H1 (cell line): ENCODE results near the gene PRRG2. TPM values are rescaled to one million over a fixed set of nuclear protein-coding genes. Genes with fewer than 3 reads are reported as not detected.

Experiments
- CTCF ChIA-PET: fragments of 300-600 bp; sonication (Branson Sonifier 250); formaldehyde crosslinking; loops from one replicate; lab custom pipeline; 2021; ENCODE audit not compliant: partially characterized antibody; lab: Charles Lee
- POLR2A ChIA-PET: fragments of 300-600 bp; sonication (Branson Sonifier 250); formaldehyde crosslinking; loops from one replicate; lab custom pipeline; 2021; ENCODE audit warnings: inconsistent platforms; ENCODE audit not compliant: partially characterized antibody; lab: Charles Lee
- DNase-seq, 2 experiments: peaks; one replicate each; pipeline versions ENCODE4 v3.0.0 to v3.0.0-alpha.2; 2010 to 2022; ENCODE audit warnings: low spot score in 2 of 2, low read depth in 1 of 2, mixed read lengths in 1 of 2
- FAIRE-seq: peaks from 2 replicates; lab custom pipeline; 2011; peaks lifted over from hg19 to GRCh38; lab: Jason Lieb, UNC
- H2AFZ ChIP-seq: 2 replicates; pipeline ENCODE4 v1.8.1; 2012; ENCODE audit warnings: low read length, inconsistent platforms
- H2AK5ac ChIP-seq: 2 replicates; pipeline ENCODE4 v1.6.1; 2013; ENCODE audit warnings: low read depth, low read length
- H2BK120ac ChIP-seq: replicated peaks from 2 replicates; pipeline ENCODE3; 2013; ENCODE audit warnings: low read depth, low read length, inconsistent platforms
- H2BK12ac ChIP-seq: 2 replicates; pipeline ENCODE4 v1.6.1; 2013; ENCODE audit warnings: low read depth, low read length
- H2BK15ac ChIP-seq: 2 replicates; pipeline ENCODE4 v1.6.1; 2013; ENCODE audit warnings: low read length
- H2BK20ac ChIP-seq: 2 replicates; pipeline ENCODE4 v1.6.1; 2013; ENCODE audit warnings: low read length
- H2BK5ac ChIP-seq: 2 replicates; pipeline ENCODE4 v1.6.1; 2013; ENCODE audit warnings: low read depth, low read length
- H3K14ac ChIP-seq: 2 replicates; pipeline ENCODE4 v1.6.1; 2013; ENCODE audit warnings: inconsistent platforms; ENCODE audit not compliant: insufficient read length
- H3K18ac ChIP-seq: 2 replicates; pipeline ENCODE4 v1.6.1; 2013; ENCODE audit warnings: low read length; ENCODE audit errors: extremely low read depth
- H3K23ac ChIP-seq: 2 replicates; pipeline ENCODE4 v1.6.1; 2013; ENCODE audit warnings: inconsistent platforms; ENCODE audit not compliant: insufficient read length
- H3K23me2 ChIP-seq: 2 replicates; pipeline ENCODE4 v1.6.1; 2013; ENCODE audit warnings: low read depth, low read length
- H3K27ac ChIP-seq: 2 replicates; pipeline ENCODE4 v1.6.1; 2011; ENCODE audit warnings: low read depth, low read length, inconsistent platforms
- H3K27me3 ChIP-seq, 4 experiments: replicated peaks in 1 of 4; 1 replicate in 1 of 4; 2 replicates in 3 of 4; pipeline versions ENCODE4 v1.6.1 to v1.8.1; 2011 to 2013; ENCODE audit warnings: low read length in 3 of 4, mild to moderate bottlenecking in 3 of 4, inconsistent platforms in 2 of 4, mixed read lengths in 2 of 4, moderate library complexity in 1 of 4; ENCODE audit not compliant: control insufficient read depth in 3 of 4, insufficient read depth in 3 of 4; ENCODE audit errors: extremely low read depth in 1 of 4
- H3K36me3 ChIP-seq, 4 experiments: 2 replicates each; pipeline versions ENCODE4 v1.6.1 to v1.8.1; 2011 to 2013; ENCODE audit warnings: mild to moderate bottlenecking in 4 of 4, low read length in 3 of 4, moderate library complexity in 2 of 4, control low read depth in 1 of 4, inconsistent platforms in 1 of 4; ENCODE audit not compliant: insufficient read depth in 4 of 4, control insufficient read depth in 2 of 4
- H3K4ac ChIP-seq: replicated peaks from 2 replicates; pipeline ENCODE3; 2013; ENCODE audit warnings: low read length, low read depth, mixed read lengths, inconsistent platforms; ENCODE audit not compliant: insufficient read length
- H3K4me1 ChIP-seq, 4 experiments: replicated peaks in 1 of 4; 1 replicate in 1 of 4; 2 replicates in 3 of 4; pipeline versions ENCODE4 v1.6.1 to v1.8.1; 2011 to 2013; ENCODE audit warnings: low read length in 3 of 4, inconsistent platforms in 2 of 4, mixed read lengths in 1 of 4; ENCODE audit not compliant: insufficient read depth in 4 of 4, control insufficient read depth in 3 of 4
- H3K4me2 ChIP-seq, 2 experiments: 2 replicates each; pipeline versions ENCODE4 v1.6.1 to v1.8.1; 2011 to 2013; ENCODE audit warnings: low read depth in 2 of 2, low read length in 2 of 2, control low read depth in 1 of 2, inconsistent platforms in 1 of 2, mild to moderate bottlenecking in 1 of 2; ENCODE audit not compliant: insufficient read depth in 1 of 2
- H3K4me3 ChIP-seq, 4 experiments: fragments of 200-600, 300-600 bp in 1 of 4; sonication (generic), shearing (Covaris generic), sonication (Bioruptor Twin) in 1 of 4; 2 replicates each; pipeline versions ENCODE4 v1.5.1 to v1.8.1; 2011 to 2016; ENCODE audit warnings: low read length in 4 of 4, low read depth in 3 of 4, control low read depth in 2 of 4, inconsistent platforms in 2 of 4, mild to moderate bottlenecking in 2 of 4, mixed read lengths in 1 of 4, moderate library complexity in 1 of 4; ENCODE audit not compliant: insufficient read depth in 2 of 4; ENCODE audit errors: extremely low read depth in 1 of 4
- H3K56ac ChIP-seq: replicated peaks from 2 replicates; pipeline ENCODE3; 2013; ENCODE audit warnings: low read depth, mild to moderate bottlenecking, mixed read lengths, low read length, inconsistent platforms; ENCODE audit not compliant: insufficient read length
- H3K79me1 ChIP-seq: 2 replicates; pipeline ENCODE4 v1.6.1; 2013; ENCODE audit warnings: low read depth, low read length, control low read depth
- H3K79me2 ChIP-seq, 2 experiments: 2 replicates each; pipeline versions ENCODE4 v1.6.1 to v1.8.1; 2012 to 2013; ENCODE audit warnings: low read length in 2 of 2, mild to moderate bottlenecking in 2 of 2, inconsistent platforms in 1 of 2; ENCODE audit not compliant: insufficient read depth in 2 of 2, control insufficient read depth in 1 of 2
- H3K9ac ChIP-seq, 4 experiments: replicated peaks in 1 of 4; 1 replicate in 1 of 4; 2 replicates in 3 of 4; pipeline versions ENCODE4 v1.6.1 to v1.8.1; 2011 to 2013; ENCODE audit warnings: low read depth in 3 of 4, low read length in 3 of 4, control low read depth in 2 of 4, mild to moderate bottlenecking in 2 of 4, moderate library complexity in 2 of 4, inconsistent platforms in 1 of 4; ENCODE audit errors: extremely low read depth in 1 of 4
- H3K9me3 ChIP-seq, 2 experiments: 2 replicates each; pipeline versions ENCODE4 v1.6.1 to v1.8.1; 2012 to 2013; ENCODE audit warnings: mild to moderate bottlenecking in 2 of 2, moderate library complexity in 2 of 2, control low read depth in 1 of 2, inconsistent platforms in 1 of 2, low read depth in 1 of 2, low read length in 1 of 2, mixed read lengths in 1 of 2; ENCODE audit not compliant: insufficient read depth in 2 of 2
- H4K20me1 ChIP-seq, 2 experiments: replicated peaks in 1 of 2; 2 replicates each; pipeline versions ENCODE3 to v1.8.1; 2011 to 2013; ENCODE audit warnings: inconsistent platforms in 2 of 2, low read length in 2 of 2, mild to moderate bottlenecking in 1 of 2; ENCODE audit not compliant: insufficient read depth in 2 of 2, control insufficient read depth in 1 of 2
- H4K5ac ChIP-seq: 2 replicates; pipeline ENCODE4 v1.6.1; 2013; ENCODE audit warnings: low read length, low read depth, mixed read lengths, inconsistent platforms; ENCODE audit not compliant: insufficient read length
- H4K8ac ChIP-seq: 2 replicates; pipeline ENCODE4 v1.8.0; 2013; ENCODE audit warnings: mild to moderate bottlenecking, moderate library complexity, low read length, inconsistent platforms; ENCODE audit not compliant: insufficient read depth; ENCODE audit errors: extremely low read depth
- H4K91ac ChIP-seq: replicated peaks from 2 replicates; pipeline ENCODE3; 2013; ENCODE audit warnings: low read length, mixed read lengths, inconsistent platforms; ENCODE audit not compliant: insufficient read length
- HDAC2 ChIP-seq, 2 experiments: fragments of 300-600 bp in 1 of 2; sonication (generic) in 1 of 2; IDR thresholded peaks; 2 replicates each; pipeline ENCODE4 v1.6.1; 2011 to 2012; ENCODE audit warnings: low read depth in 2 of 2, low read length in 2 of 2, mild to moderate bottlenecking in 2 of 2, moderate library complexity in 2 of 2, borderline replicate concordance in 1 of 2, inconsistent platforms in 1 of 2
- KDM4A ChIP-seq: IDR thresholded peaks from one replicate; pipeline ENCODE4 v1.7.1; 2012; ENCODE audit warnings: low read depth, mild to moderate bottlenecking, moderate library complexity, low read length, inconsistent platforms; ENCODE audit not compliant: severe bottlenecking
- SIRT6 ChIP-seq: IDR thresholded peaks from one replicate; pipeline ENCODE4 v1.7.1; 2012; ENCODE audit warnings: low read length, inconsistent platforms
- SIX5 ChIP-seq: IDR thresholded peaks from 2 replicates; pipeline ENCODE4 v1.6.1; 2011; ENCODE audit warnings: mild to moderate bottlenecking, low read depth, low read length
- WGBS, 2 experiments: shearing (Covaris generic) in 1 of 2; methylation state at CpG; one replicate each; pipeline versions ENCODE4 v1.1.6 to v1.1.7; 2013 to 2015; ENCODE audit warnings: low lambda C conversion rate in 2 of 2, mixed read lengths in 2 of 2, inconsistent platforms in 1 of 2, low coverage in 1 of 2, missing lambda C conversion rate in 1 of 2; ENCODE audit not compliant: insufficient replicate concordance in 2 of 2, insufficient coverage in 1 of 2, insufficient read length in 1 of 2; ENCODE audit errors: extremely low coverage in 1 of 2, missing lambda C conversion rate in 1 of 2; 5-methylcytosine and 5-hydroxymethylcytosine counted together
- polyA plus RNA-seq, 7 experiments: library from polyadenylated mRNA; depleted of rRNA in 3 of 7; stranded (reverse) in 5 of 7; unstranded in 2 of 7; fragments of >200 nt in 5 of 7; fragments of 200-250 nt in 2 of 7; gene quantifications; 1 replicate in 5 of 7; 2 replicates in 1 of 7; 4 replicates in 1 of 7; pipeline versions ENCODE4 v1.2.1 to v1.2.3, GENCODE V29; 2011 to 2013; ENCODE audit warnings: missing spikeins in 2 of 7, mixed read lengths in 2 of 7
- total RNA-seq: library from RNA; stranded (reverse); fragmentation: NEBNext Ultra II Directional; extraction: Animal tissue kit (Norgen Biotek cat#: 25700); gene quantifications from 2 replicates; pipeline ENCODE4 v1.2.1, GENCODE V29; 2021

PRRG2 gene
- total and polyA plus RNA-seq, 2 of the 8 experiments (the other 6 are each of a cell fraction or from before 2014, with no cell fraction given), result 4.1 to 5.6 TPM

DNA sequence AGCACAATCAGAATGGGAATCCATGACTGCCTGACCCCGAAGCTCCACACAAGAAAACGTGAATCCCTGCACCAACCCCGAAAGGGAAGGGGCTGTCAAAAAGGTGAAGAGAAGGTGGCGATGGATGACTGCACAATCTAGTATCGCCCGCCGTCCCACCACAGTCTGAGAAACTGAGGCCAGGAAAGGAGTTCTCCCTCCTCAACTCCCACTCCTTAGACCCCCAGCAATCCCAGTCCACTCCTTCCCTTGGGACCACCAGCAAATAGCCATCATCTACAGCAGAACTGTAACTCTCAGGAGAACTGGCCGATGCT lies 1.2 kb upstream of the PRRG2 start:
- H3K79me1 ChIP-seq, result peaks cover 2% of the 10 kb centered on the region; the same call in 1 of the 2 replicates
- CTCF ChIA-PET, result interaction anchor here (1.1 to 6.4 kb wide), 5 partner anchors 10 to 73 kb away, joined by 3 to 55 read pairs (median 3); no protein-coding TSS in a partner anchor
- no peak for TF ChIP-seq HDAC2 (IDR thresholded peaks at IDR 0.05; ENCODE audit: borderline replicate concordance in 1 of 2, low read depth in 2 of 2, low read length in 2 of 2)
- TF ChIP-seq SIX5, result no peak
- no peak for TF ChIP-seq SIRT6
- TF ChIP-seq KDM4A, result peak; percentile 11
- TF ChIP-seq, all 59 proteins: peak for 1
- no peak overlapping the region for H3K14ac ChIP-seq
- H2BK20ac ChIP-seq, result no peak overlapping the region
- 7% methylated on average over 8 of the region's 8 CpGs; no CpG with 5 or more reads in 1 of the 2 experiments for WGBS, 2 experiments
- POLR2A ChIA-PET, result interaction anchor here (0.6 to 5.4 kb wide), 29 partner anchors 9 to 291 kb away, joined by 3 to 45 read pairs (median 7); partner anchors contain the start of genes BCL2L12, IRF3, PIH1D1 and PRMT1
- FAIRE-seq (no peak), DNase-seq (no peak)
- H2BK15ac ChIP-seq, result 0 out of 2 replicates have a peak overlapping the region, but pooled peaks have one; percentile 37
- peak overlapping the region; percentile 36 for H4K91ac ChIP-seq
- no peak overlapping the region for H2BK12ac ChIP-seq
- H3K23me2 ChIP-seq, result peaks cover 4% of the 10 kb centered on the region
- peak overlapping the region; percentile 86; the same call in 1 of the 2 replicates for H2BK5ac ChIP-seq
- peaks cover 0 to 1% of the 10 kb centered on the region in 2 experiments for H4K20me1 ChIP-seq
- no peaks in the 10 kb centered on the region for H3K27me3 ChIP-seq
- H3K56ac ChIP-seq, result no peak overlapping the region
- H4K8ac ChIP-seq, result no peak overlapping the region
- H2AFZ ChIP-seq, result no peak overlapping the region
- H3K36me3 ChIP-seq, result no peaks in the 10 kb centered on the region; a peak in 2 of 8 replicates
- H3K4ac ChIP-seq, result no peak overlapping the region
- H3K4me1 ChIP-seq, result peaks cover 0 to 15% (median 8%) of the 10 kb centered on the region in 4 experiments; a peak in 6 of 7 replicates
- H3K79me2 ChIP-seq, result peaks cover 5 to 37% of the 10 kb centered on the region in 2 experiments
- H2AK5ac ChIP-seq, result 0 out of 2 replicates have a peak overlapping the region, but pooled peaks have one; percentile 34
- peak overlapping the region; percentile 75 to 90 for H3K4me2 ChIP-seq
- peak overlapping the region; percentile 81 to 90 (median 84) for H3K9ac ChIP-seq
- H3K18ac ChIP-seq, result no peak overlapping the region
- no peak overlapping the region for H4K5ac ChIP-seq
- H3K27ac ChIP-seq, result peak overlapping the region; percentile 51
- H2BK120ac ChIP-seq, result no peak overlapping the region
- H3K23ac ChIP-seq, result no peak overlapping the region
- no peaks in the 10 kb centered on the region for H3K9me3 ChIP-seq
- peak overlapping the region; percentile 87 to 99 (median 92) for H3K4me3 ChIP-seq
